ENCODE data around the gene PARD6B. TPM values are rescaled to one million over a fixed set of nuclear protein-coding genes. Genes with fewer than 3 reads are reported as not detected.

The PARD6B gene
- total and polyA plus RNA-seq, 7 donors = 0.83 to 5.1 (median 1.8) TPM

DNA sequence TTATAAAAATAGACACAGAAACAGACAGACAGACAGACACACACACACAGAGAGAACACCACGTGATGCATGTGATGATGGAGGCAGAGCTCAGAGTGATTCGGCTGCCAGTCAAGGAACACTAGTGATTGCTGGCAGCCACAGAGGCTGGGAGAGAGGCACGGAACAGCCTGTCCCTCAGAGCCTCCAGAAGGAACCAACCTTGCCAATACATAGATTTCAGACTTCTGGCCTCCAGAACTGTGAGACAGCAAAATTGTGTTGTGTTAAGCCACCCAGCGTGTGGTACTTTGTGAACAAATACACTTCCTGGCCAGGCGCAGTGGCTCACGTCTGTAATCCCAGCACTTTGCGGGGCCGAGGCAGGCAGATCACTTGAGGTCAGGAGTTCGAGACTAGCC lies 9.5 kb upstream of the PARD6B start:
- Histone ChIP-seq H3K4me1 (peaks cover 0 to 20% (median 17%) of the 10 kb centered on the region in 4 donors), H3K36me3 (no peaks in the 10 kb centered on the region), H3K27me3 (no peaks in the 10 kb centered on the region), H3K9me3 (no peaks in the 10 kb centered on the region), H3K27ac (peak overlapping the region in 2 of 4 donors; percentile 11 to 51), H3K4me3 (no peak overlapping the region)
- TF ChIP-seq, protein P1, sequence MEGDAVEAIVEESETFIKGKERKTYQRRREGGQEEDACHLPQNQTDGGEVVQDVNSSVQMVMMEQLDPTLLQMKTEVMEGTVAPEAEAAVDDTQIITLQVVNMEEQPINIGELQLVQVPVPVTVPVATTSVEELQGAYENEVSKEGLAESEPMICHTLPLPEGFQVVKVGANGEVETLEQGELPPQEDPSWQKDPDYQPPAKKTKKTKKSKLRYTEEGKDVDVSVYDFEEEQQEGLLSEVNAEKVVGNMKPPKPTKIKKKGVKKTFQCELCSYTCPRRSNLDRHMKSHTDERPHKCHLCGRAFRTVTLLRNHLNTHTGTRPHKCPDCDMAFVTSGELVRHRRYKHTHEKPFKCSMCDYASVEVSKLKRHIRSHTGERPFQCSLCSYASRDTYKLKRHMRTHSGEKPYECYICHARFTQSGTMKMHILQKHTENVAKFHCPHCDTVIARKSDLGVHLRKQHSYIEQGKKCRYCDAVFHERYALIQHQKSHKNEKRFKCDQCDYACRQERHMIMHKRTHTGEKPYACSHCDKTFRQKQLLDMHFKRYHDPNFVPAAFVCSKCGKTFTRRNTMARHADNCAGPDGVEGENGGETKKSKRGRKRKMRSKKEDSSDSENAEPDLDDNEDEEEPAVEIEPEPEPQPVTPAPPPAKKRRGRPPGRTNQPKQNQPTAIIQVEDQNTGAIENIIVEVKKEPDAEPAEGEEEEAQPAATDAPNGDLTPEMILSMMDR (IDR thresholded peaks at IDR 0.05) = no peak
- TF ChIP-seq POLR2AphosphoS5 (IDR thresholded peaks at IDR 0.05) (peak in 2 of 4 donors; percentile 34 to 43), EP300 (IDR thresholded peaks at IDR 0.05) (peak in 1 of 4 donors; percentile 54)
- 81 to 87% methylated on average over 9 of the region's 9 CpGs for WGBS, 2 donors
- peak; percentile 56 for DNase-seq
- intact Hi-C loops (cut with DNase I) = no loop called here

DNA sequence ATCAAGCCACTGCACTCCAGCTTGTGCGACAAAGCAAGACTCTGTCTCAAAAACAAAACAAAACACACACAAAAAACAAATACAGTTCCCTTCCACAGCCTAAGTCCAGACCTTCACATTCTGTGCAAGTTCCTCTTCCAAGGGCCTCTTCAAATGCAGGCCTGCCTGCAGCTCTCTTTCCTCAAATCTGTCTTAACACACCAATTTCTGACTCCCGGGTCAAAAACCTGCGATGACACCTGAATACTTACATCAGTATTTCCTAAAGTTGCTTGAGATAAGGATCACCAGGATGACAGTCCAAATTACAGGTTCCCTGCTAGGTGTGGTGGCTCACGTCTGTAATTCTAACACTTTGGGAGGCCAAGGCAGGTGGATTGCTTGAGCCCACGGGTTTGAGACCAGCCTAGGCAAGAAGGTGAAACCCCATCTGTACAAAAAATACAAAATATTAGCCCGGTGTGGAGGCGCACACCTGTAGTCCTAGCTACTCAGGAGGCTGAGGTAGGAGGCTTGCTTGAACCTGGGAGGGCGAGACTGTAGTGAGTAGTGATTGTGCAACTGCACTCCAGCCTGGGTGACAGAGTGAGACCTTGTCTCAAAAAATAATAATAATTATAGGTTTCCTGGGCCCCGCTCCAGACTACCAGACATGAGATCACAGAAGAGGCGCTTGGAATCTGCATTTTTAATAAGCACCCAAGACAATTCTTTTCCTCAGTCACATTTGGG lies 8.8 kb upstream of the PARD6B start:
- no peak overlapping the region for H3K4me3 ChIP-seq
- H3K36me3 ChIP-seq = no peaks in the 10 kb centered on the region
- no peaks in the 10 kb centered on the region for H3K27me3 ChIP-seq
- peaks cover 0 to 20% (median 17%) of the 10 kb centered on the region in 4 donors for H3K4me1 ChIP-seq
- 85 to 89% methylated on average over 10 of the region's 10 CpGs for WGBS, 2 donors
- intact Hi-C loops (cut with DNase I) = no loop called here
- TF ChIP-seq EP300 (IDR thresholded peaks at IDR 0.05) (no peak), POLR2A (IDR thresholded peaks at IDR 0.05) (no peak), POLR2AphosphoS5 (IDR thresholded peaks at IDR 0.05) (no peak)
- TF ChIP-seq, protein P1 (IDR thresholded peaks at IDR 0.05) = no peak
- H3K9me3 ChIP-seq = no peaks in the 10 kb centered on the region
- peak overlapping the region in 2 of 4 donors; percentile 11 to 51 for H3K27ac ChIP-seq
- DNase-seq = no peak

DNA sequence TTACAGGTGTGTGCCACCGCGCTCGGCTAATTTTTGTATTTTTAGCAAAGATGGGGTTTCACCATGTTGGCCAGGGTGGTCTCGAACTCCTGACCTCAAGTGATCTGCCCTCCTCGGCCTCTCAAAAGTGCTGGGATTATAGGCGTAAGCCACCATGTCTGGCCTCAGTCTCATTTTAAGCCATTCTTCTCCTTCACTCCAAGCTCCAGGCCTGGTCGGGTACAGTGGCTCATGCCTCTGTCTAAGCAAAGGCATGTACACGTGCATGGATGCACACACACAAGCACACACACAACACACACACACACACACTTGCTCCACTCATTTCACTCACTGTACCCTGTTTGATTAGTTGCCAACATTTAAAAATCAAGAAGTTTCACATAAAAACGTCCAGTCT lies 7.7 kb upstream of the PARD6B start:
- Histone ChIP-seq H3K4me3 (no peak overlapping the region), H3K27ac (peak overlapping the region in 1 of 4 donors; percentile 83), H3K4me1 (peaks cover 0 to 20% (median 17%) of the 10 kb centered on the region in 4 donors), H3K36me3 (no peaks in the 10 kb centered on the region), H3K9me3 (no peaks in the 10 kb centered on the region), H3K27me3 (no peaks in the 10 kb centered on the region)
- no peak for TF ChIP-seq EP300 (IDR thresholded peaks at IDR 0.05)
- TF ChIP-seq POLR2A (IDR thresholded peaks at IDR 0.05) = no peak
- TF ChIP-seq, protein P1 (IDR thresholded peaks at IDR 0.05) = no peak
- 90 to 91% methylated on average over 9 of the region's 9 CpGs for WGBS, 2 donors
- no peak for DNase-seq
- intact Hi-C loops (cut with DNase I) = no loop called here

DNA sequence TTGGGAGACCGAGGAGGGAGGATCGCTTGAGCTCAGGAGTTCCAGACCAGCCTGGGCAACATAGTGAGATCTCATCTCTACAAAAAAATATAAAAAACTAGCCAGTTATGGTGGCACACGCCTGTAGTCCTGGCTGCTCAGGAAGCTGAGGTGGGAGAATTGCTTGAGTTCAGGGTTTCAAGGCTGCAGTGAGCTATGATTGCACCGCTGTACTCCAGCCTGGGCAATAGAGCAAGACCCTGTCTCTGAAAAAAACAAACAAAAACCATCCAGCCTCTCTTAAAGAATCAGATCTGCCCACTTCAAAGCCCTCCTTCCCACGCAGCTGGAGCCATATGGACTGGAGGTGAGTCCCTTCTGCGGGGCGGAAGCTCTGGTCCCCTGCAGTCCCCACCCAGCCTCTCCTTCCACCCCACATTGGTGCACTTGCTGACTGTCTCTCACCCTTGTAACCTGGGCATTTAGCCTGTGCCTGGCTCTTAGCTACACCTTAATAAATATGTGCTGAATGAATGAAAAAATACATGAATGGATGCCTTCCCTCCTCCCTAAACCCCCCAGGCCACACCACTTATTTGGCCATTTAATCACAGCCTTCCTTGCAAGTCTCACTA lies 7.2 kb upstream of the PARD6B start:
- no peak for DNase-seq
- intact Hi-C loops (cut with DNase I) = no loop called here
- no peak for TF ChIP-seq POLR2AphosphoS5 (IDR thresholded peaks at IDR 0.05)
- TF ChIP-seq EP300 (IDR thresholded peaks at IDR 0.05) = no peak
- H3K4me3 ChIP-seq = no peak overlapping the region
- H3K27me3 ChIP-seq = no peaks in the 10 kb centered on the region
- H3K4me1 ChIP-seq = peaks cover 0 to 20% (median 17%) of the 10 kb centered on the region in 4 donors
- peak overlapping the region; percentile 64 to 83 (median 74) for H3K27ac ChIP-seq
- H3K36me3 ChIP-seq = no peaks in the 10 kb centered on the region
- 88 to 90% methylated on average over 7 of the region's 7 CpGs for WGBS, 2 donors
- no peaks in the 10 kb centered on the region for H3K9me3 ChIP-seq

DNA sequence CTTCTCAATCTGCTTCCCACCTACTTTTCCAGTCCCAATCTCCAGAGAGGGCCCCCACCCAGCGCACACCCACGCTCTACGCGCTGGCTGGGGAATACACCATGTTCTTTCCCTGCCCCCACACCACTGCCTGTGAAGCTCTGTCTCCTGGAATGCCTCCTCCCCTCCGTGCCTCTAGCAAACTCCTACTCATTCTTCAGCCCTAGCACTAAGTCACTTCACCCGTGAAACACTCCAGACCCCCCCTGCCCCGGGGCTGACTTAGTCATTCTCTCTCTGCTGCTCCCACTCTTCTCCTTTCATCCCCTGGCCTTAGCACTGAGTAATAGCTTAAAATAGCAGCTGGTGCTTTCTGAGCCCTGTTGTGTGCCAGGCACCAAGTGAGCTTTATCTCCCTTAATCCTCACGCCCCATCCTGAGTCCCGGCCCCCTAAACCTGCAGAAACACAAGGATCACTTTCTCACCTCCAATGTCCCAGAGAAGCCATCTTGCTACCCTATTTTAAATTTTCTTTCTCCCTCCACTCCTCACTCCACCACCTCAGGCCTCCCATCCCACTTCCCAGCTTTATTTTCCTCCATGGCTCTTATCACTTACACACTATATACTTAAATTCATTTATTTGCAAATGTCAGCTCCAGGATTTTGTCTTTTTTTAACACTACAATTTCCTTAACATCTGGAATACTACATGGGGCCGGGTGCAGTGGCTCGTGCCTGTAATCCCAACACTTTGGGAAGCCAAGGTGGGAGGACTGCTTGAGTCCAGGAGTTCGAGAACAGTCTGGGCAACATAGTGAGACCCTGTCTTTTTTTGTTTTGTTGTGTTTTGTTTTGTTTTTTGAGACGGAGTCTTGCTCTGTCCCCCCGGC lies 6.3 kb upstream of the PARD6B start:
- H3K27ac ChIP-seq = peak overlapping the region; percentile 64 to 83 (median 74)
- WGBS, 2 donors = 73 to 81% methylated on average over 14 of the region's 14 CpGs
- intact Hi-C loops (cut with DNase I) = no loop called here
- TF ChIP-seq POLR2A (IDR thresholded peaks at IDR 0.05) = no peak
- TF ChIP-seq, protein P1 (IDR thresholded peaks at IDR 0.05) = no peak
- peak in 1 of 4 donors; percentile 13 for TF ChIP-seq EP300 (IDR thresholded peaks at IDR 0.05)
- peak in 3 of 4 donors; percentile 47 to 81 (median 70) for TF ChIP-seq POLR2AphosphoS5 (IDR thresholded peaks at IDR 0.05)
- peak; percentile 89 for DNase-seq
- H3K36me3 ChIP-seq = no peaks in the 10 kb centered on the region
- peaks cover 0 to 21% (median 17%) of the 10 kb centered on the region in 4 donors for H3K4me1 ChIP-seq
- H3K27me3 ChIP-seq = no peaks in the 10 kb centered on the region
- no peak overlapping the region for H3K4me3 ChIP-seq
- no peaks in the 10 kb centered on the region for H3K9me3 ChIP-seq

Measured in sigmoid colon (tissue), 7 donors.